LHCN-M2 (cell line): Measurements from ENCODE around the gene UBE2A. TPM values are rescaled to one million over a fixed set of nuclear protein-coding genes. Genes with fewer than 3 reads are reported as not detected.

Source experiments
- DNase-seq: peaks from one replicate; pipeline ENCODE4 v3.0.0-alpha.2; 2012; ENCODE audit warnings: low read depth
- polyA plus RNA-seq: library from polyadenylated mRNA; unstranded; fragments of >200 nt; gene quantifications from one replicate; pipeline ENCODE4 v1.2.1, GENCODE V29; 2012; ENCODE audit warnings: missing spikeins
- total RNA-seq: library from RNA; depleted of rRNA; stranded (reverse); fragments of >200 nt; gene quantifications from 2 replicates; pipeline ENCODE4 v1.2.3, GENCODE V29; 2014; rRNA removed

The UBE2A gene
- 38.5 and 42.2 TPM in 2 replicates for total RNA-seq
- 70.1 TPM for polyA plus RNA-seq

GRCh38 chrX:119574394-119575266 is at the start of gene UBE2A:
Gene UBE2A (plus strand): TSS chrX:119574563. CDS start chrX:119574712, 149 bp downstream.
- DNase-seq = peak; percentile 84

GRCh38 chrX:119529345-119530276 is 44.8 kb upstream of the UBE2A start:
- no peak for DNase-seq

DNA sequence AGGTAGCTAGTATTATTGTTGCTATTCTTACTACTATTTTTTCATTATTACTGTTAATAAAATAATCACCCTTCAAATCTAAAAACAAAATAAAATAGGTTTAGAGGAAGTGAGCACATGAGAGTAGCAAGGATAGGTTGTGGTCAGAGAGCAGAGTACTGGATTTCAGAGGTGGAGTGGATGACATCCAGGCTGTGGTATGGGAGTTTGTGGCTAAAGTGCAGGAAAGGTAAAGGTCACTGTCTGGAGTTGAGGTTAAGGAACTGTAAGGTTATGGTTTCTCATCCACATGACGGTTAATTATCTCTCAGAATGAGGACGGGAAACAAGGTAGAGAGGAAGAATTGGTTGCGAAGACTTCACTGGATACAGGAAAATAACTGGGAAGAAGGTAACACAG is 36.9 kb upstream of the UBE2A start:
- DNase-seq = no peak

DNA sequence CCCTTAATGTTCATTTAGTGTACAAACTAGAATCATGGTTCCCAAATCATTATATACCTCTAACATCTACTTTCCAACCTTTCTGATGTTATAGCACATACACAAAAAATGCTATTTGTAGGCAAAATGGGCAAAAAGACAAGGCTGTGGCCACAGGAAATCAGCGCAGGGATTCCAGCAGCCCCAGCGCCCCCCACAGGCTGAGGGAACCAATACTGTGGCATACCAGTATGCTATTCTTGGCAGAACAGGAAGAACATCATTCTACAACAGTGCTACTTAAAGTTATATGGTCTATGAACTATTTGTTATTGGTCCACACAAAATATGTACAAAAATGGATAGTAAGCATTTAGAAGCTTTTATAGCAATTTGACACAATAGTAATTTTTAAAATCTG is 34.5 kb upstream of the UBE2A start:
- no peak for DNase-seq

GRCh38 chrX:119541188-119541587 is 33.2 kb upstream of the UBE2A start:
- DNase-seq = peak; percentile 80

- DNase-seq = no peak
Observed at GRCh38 chrX:119549327-119550016, 24.9 kb upstream of the UBE2A start.

- DNase-seq = no peak
Observed at GRCh38 chrX:119552508-119552907, 21.9 kb upstream of the UBE2A start.

DNA sequence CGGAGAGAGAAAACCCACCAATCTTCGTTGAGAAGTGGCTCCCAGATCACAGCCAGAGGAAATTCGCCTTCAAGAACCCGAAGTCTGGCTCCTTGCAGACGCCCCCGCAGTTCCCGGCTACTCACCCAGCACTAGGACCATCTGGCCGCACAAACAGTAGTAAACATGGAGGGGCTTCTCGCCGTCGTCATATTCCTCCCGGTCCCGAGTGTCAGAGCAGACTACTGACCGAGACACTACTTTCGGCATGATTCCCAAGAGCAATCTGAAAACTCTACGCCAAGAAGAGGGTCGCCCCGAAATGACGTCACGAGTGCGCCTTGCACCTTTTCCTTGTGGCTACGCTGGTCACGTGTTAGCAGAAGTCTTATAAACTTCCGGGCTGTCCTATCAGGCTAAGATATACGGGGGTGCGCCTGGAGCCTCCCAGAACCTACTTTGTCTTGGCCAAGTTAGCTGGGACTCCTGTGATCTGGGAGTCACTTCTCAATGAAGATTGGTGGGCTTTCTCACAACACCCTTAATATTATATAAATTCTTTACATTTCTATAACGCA is 9.2 kb upstream of the UBE2A start, which contains the start of gene STEEP1:
Gene STEEP1, minus strand, starts transcription at position 303 of the 557 bp plus-strand sequence. Its CDS starts 54 bp downstream, at position 249.
- peak; percentile 91 for DNase-seq

GRCh38 chrX:119570351-119570835 is 4.0 kb upstream of the UBE2A start:
- DNase-seq = no peak

DNA sequence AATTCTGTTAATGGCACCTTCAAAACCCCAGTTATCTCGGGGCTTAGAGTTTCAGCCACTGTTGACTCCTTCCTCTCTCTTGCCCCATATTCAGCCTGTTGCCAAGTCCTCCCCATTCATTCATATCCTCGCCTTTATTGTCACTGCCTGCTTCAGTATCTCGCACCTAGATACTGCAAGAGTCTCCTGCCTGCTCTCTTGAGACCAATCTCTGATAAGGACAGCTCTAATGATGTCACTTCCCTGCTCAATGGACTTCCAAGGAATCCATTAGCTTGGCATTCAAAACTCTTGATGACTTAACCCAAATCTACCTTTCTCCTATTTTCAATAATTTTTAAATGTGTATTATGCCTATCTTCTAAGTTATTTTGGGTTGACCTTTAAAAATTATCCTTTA is 1.1 kb upstream of the UBE2A start:
- DNase-seq = no peak

DNA sequence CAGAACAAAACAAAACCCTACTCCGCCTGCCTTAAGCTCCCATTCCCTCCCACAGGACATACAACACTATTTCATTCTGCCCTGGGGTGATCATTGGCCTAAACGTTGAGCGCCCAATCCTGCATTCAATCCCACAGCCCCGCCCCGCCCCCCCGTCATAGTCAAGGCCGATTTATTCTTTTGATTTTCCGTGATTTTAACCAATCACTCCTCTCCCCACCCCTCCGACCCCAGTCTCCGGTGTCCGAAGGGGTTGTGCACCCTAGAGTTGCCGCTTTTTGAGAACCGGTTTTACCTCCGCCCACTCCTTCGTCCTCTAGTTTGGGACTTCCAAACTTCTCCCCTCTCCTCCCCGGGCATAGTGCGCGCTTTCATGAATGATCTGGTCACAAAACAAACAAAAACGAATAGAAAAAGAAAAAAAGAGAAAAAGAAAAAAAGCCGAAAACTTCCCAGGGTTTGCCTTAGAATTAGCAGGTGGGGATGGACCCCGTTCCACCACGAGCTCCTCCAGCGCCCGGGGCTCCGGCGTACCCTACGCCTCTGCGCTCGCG is 446 bp upstream of the UBE2A start:
- DNase-seq = peak; percentile 50

GRCh38 chrX:119579414-119579813 is 5.1 kb downstream of the UBE2A start:
- no peak for DNase-seq

- no peak for DNase-seq
Observed at GRCh38 chrX:119583431-119584059, 9.2 kb downstream of the UBE2A start.

DNA sequence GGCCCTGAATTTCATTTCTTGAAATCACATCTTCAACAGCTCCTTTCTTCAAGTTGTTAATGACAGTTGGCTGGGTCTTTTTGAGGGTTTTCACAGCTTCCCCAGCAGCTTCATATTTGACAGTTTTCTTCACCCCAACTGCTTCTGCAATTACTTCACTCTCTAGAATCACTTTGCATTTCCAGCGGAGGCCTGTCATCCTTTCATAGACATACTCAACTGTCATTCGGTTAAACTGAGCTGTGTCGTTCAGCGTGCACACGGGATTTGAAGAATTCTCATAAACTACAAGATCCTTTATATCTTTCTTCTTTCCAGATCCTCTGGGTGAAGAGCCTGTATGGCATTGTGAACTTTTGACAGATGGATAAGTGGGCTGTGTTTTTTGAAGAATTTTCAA is 15.4 kb downstream of the UBE2A start:
- DNase-seq = no peak

DNA sequence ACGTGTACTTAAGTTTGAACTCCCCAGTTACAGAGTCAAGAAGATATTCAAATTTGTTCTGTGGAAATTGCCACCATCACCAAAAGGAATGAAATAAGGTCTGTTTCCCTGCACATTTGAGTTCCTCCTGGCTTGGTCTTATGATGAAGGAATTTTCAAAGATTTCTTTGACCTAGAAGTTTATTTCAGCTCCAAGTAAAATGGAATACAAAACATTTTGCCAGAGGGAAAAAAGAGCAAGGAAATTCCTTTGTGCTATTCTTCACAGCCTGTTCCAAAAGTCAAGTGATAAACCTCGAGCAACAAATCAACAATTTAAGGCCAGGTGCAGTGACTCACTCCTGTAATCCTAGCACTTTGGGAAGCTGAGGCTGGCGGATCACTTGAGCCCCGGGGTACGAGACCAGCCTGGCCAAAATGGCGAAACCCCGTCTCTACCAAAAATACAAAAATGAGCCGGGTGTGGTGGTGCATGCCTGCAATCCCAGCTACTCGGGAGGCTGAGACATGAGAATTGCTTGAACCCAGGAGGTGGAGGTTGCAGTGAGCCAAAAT is 28.4 kb downstream of the UBE2A start:
- DNase-seq = peak; percentile 34

- no peak for DNase-seq
Observed at GRCh38 chrX:119604766-119605463, 30.6 kb downstream of the UBE2A start.

- no peak for DNase-seq
Observed at GRCh38 chrX:119605464-119606279, 31.3 kb downstream of the UBE2A start.

GRCh38 chrX:119606280-119607017 is 32.1 kb downstream of the UBE2A start, which contains the start of gene NKRF:
Gene NKRF (minus strand): TSS chrX:119606424.
- DNase-seq = peak; percentile 89
